ENCODE measurements around the gene ADM.

The ADM gene

GRCh38 chr11:10326012-10326964 is 21.4 kb downstream of the ADM start:
- no peak overlapping the region for H3K27ac ChIP-seq (ENCODE audit: low read length)
- peaks cover 13% of the 10 kb centered on the region for H3K4me1 ChIP-seq (ENCODE audit: insufficient read depth, low read length)
- H3K36me3 ChIP-seq (ENCODE audit: insufficient read depth, low read depth, low read length): no peaks in the 10 kb centered on the region
- H3K9me3 ChIP-seq (ENCODE audit: insufficient read depth, low read depth, low read length): no peaks in the 10 kb centered on the region
- H3K4me3 ChIP-seq (ENCODE audit: low read length): no peak overlapping the region
- H3K27me3 ChIP-seq (ENCODE audit: insufficient read depth, low read length): no peaks in the 10 kb centered on the region
- H3K9ac ChIP-seq (ENCODE audit: low read depth, low read length): no peak overlapping the region

GRCh38 chr11:10327254-10327653 is 22.4 kb downstream of the ADM start:
- Histone ChIP-seq H3K9me3 (ENCODE audit: insufficient read depth, low read depth, low read length) (no peaks in the 10 kb centered on the region), H3K4me1 (ENCODE audit: insufficient read depth, low read length) (peaks cover 13% of the 10 kb centered on the region), H3K36me3 (ENCODE audit: insufficient read depth, low read depth, low read length) (no peaks in the 10 kb centered on the region), H3K4me3 (ENCODE audit: low read length) (no peak overlapping the region), H3K27ac (ENCODE audit: low read length) (no peak overlapping the region), H3K27me3 (ENCODE audit: insufficient read depth, low read length) (no peaks in the 10 kb centered on the region), H3K9ac (ENCODE audit: low read depth, low read length) (no peak overlapping the region)

GRCh38 chr11:10328314-10329098 is 23.6 kb downstream of the ADM start:
- Histone ChIP-seq H3K4me1 (ENCODE audit: insufficient read depth, low read length) (peaks cover 4% of the 10 kb centered on the region; the same call in 1 of the 2 replicates), H3K9ac (ENCODE audit: low read depth, low read length) (no peak overlapping the region), H3K27ac (ENCODE audit: low read length) (no peak overlapping the region), H3K27me3 (ENCODE audit: insufficient read depth, low read length) (no peaks in the 10 kb centered on the region), H3K36me3 (ENCODE audit: insufficient read depth, low read depth, low read length) (no peaks in the 10 kb centered on the region), H3K9me3 (ENCODE audit: insufficient read depth, low read depth, low read length) (no peaks in the 10 kb centered on the region), H3K4me3 (ENCODE audit: low read length) (no peak overlapping the region)

DNA sequence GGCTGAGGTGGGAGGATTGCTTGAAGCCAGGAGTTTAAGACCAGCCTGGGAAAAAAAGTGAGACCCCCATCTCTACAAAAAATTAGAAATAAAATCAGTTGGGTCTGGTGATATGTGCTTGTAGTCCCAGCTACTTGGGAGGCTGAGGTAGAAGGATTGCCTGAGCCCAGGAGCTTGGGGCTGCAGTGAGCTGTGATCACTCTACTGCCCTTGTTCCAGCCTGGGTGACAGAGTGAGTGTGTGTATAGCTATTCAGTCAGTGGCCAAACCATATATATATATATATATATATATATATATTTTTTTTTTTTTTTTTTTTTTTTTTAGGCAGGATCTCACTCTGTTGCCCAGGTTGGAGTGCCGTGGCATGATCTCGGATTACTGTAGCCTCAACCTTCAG is 24.5 kb downstream of the ADM start:
- H3K36me3 ChIP-seq (ENCODE audit: insufficient read depth, low read depth, low read length): no peaks in the 10 kb centered on the region
- no peaks in the 10 kb centered on the region for H3K27me3 ChIP-seq (ENCODE audit: insufficient read depth, low read length)
- no peaks in the 10 kb centered on the region for H3K9me3 ChIP-seq (ENCODE audit: insufficient read depth, low read depth, low read length)
- no peak overlapping the region for H3K9ac ChIP-seq (ENCODE audit: low read depth, low read length)
- H3K4me3 ChIP-seq (ENCODE audit: low read length): no peak overlapping the region
- H3K27ac ChIP-seq (ENCODE audit: low read length): no peak overlapping the region
- no peaks in the 10 kb centered on the region for H3K4me1 ChIP-seq (ENCODE audit: insufficient read depth, low read length)

GRCh38 chr11:10329935-10330334 is 25.1 kb downstream of the ADM start:
- H3K27me3 ChIP-seq (ENCODE audit: insufficient read depth, low read length): no peaks in the 10 kb centered on the region
- H3K4me1 ChIP-seq (ENCODE audit: insufficient read depth, low read length): no peaks in the 10 kb centered on the region
- no peaks in the 10 kb centered on the region for H3K9me3 ChIP-seq (ENCODE audit: insufficient read depth, low read depth, low read length)
- no peak overlapping the region for H3K27ac ChIP-seq (ENCODE audit: low read length)
- no peak overlapping the region for H3K9ac ChIP-seq (ENCODE audit: low read depth, low read length)
- H3K4me3 ChIP-seq (ENCODE audit: low read length): no peak overlapping the region
- H3K36me3 ChIP-seq (ENCODE audit: insufficient read depth, low read depth, low read length): no peaks in the 10 kb centered on the region

DNA sequence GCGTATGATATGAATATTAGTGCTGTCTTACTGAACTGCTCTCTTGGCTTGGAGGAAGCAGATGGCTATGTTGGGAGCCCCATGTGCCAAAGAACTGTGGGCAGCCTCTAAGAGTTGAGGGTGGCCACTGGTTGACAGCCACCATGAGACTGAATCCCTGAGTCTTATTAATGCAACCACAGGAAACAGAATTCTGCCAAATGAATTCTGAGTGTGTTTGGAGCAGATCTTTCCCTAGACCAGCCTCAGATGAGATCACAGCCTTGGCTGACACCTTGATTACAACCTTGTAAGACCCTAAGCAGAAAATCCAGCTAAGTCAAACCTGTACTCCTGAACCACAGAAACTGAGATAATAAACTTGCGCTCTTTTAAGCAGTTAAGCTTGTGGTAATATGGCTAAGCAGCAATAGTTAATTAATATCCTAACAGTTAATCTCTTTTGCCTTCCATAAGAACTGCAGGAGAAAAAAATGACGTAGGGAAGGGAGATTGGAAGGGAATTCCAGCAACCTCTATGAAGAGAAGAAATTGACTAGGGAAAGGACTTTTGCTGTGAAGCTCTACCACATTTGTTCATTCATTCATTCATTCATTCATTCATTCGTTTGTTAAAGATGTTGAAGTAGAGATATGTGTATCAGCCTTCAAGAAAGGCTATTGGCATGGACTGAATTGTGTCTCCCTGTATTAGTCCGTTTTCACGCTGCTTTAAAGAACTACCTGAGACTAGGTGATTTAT is 26.8 kb downstream of the ADM start:
- Histone ChIP-seq H3K4me1 (ENCODE audit: insufficient read depth, low read length) (no peaks in the 10 kb centered on the region), H3K27ac (ENCODE audit: low read length) (no peak overlapping the region), H3K4me3 (ENCODE audit: low read length) (no peak overlapping the region), H3K36me3 (ENCODE audit: insufficient read depth, low read depth, low read length) (no peaks in the 10 kb centered on the region), H3K9ac (ENCODE audit: low read depth, low read length) (no peak overlapping the region), H3K27me3 (ENCODE audit: insufficient read depth, low read length) (no peaks in the 10 kb centered on the region), H3K9me3 (ENCODE audit: insufficient read depth, low read depth, low read length) (no peaks in the 10 kb centered on the region)

DNA sequence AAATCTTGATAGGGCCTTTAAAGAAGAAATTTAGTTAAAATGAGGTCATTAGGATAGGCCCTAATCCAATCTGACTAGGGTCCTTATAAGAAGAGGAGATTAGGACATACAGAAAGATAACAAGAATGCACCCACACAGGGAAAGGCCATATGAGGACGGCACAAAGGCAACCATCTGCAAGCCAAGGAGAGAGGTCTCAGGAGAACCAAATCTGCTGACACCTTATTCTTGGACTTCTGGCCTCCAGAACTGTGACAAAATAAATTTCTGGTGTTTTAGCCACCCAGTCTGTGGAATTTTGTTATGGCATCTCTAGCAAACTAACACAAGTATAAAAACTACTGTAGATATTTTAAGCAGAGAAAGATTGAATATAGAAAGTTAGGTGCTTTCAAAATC is 28.6 kb downstream of the ADM start:
- no peaks in the 10 kb centered on the region for H3K9me3 ChIP-seq (ENCODE audit: insufficient read depth, low read depth, low read length)
- no peak overlapping the region for H3K9ac ChIP-seq (ENCODE audit: low read depth, low read length)
- H3K27me3 ChIP-seq (ENCODE audit: insufficient read depth, low read length): no peaks in the 10 kb centered on the region
- H3K4me3 ChIP-seq (ENCODE audit: low read length): no peak overlapping the region
- no peaks in the 10 kb centered on the region for H3K4me1 ChIP-seq (ENCODE audit: insufficient read depth, low read length)
- no peaks in the 10 kb centered on the region for H3K36me3 ChIP-seq (ENCODE audit: insufficient read depth, low read depth, low read length)
- no peak overlapping the region for H3K27ac ChIP-seq (ENCODE audit: low read length)

GRCh38 chr11:10338287-10338686 is 33.4 kb downstream of the ADM start:
- no peak overlapping the region for H3K27ac ChIP-seq (ENCODE audit: low read length)
- no peaks in the 10 kb centered on the region for H3K36me3 ChIP-seq (ENCODE audit: insufficient read depth, low read depth, low read length)
- no peaks in the 10 kb centered on the region for H3K4me1 ChIP-seq (ENCODE audit: insufficient read depth, low read length)
- H3K27me3 ChIP-seq (ENCODE audit: insufficient read depth, low read length): no peaks in the 10 kb centered on the region
- H3K9me3 ChIP-seq (ENCODE audit: insufficient read depth, low read depth, low read length): no peaks in the 10 kb centered on the region
- H3K9ac ChIP-seq (ENCODE audit: low read depth, low read length): no peak overlapping the region
- H3K4me3 ChIP-seq (ENCODE audit: low read length): no peak overlapping the region

GRCh38 chr11:10348650-10349280 is 43.9 kb downstream of the ADM start:
- H3K27ac ChIP-seq (ENCODE audit: low read length): no peak overlapping the region
- H3K4me1 ChIP-seq (ENCODE audit: insufficient read depth, low read length): peaks cover 28% of the 10 kb centered on the region
- H3K36me3 ChIP-seq (ENCODE audit: insufficient read depth, low read depth, low read length): no peaks in the 10 kb centered on the region
- no peaks in the 10 kb centered on the region for H3K9me3 ChIP-seq (ENCODE audit: insufficient read depth, low read depth, low read length)
- no peak overlapping the region for H3K4me3 ChIP-seq (ENCODE audit: low read length)
- H3K27me3 ChIP-seq (ENCODE audit: insufficient read depth, low read length): no peaks in the 10 kb centered on the region
- H3K9ac ChIP-seq (ENCODE audit: low read depth, low read length): no peak overlapping the region

DNA sequence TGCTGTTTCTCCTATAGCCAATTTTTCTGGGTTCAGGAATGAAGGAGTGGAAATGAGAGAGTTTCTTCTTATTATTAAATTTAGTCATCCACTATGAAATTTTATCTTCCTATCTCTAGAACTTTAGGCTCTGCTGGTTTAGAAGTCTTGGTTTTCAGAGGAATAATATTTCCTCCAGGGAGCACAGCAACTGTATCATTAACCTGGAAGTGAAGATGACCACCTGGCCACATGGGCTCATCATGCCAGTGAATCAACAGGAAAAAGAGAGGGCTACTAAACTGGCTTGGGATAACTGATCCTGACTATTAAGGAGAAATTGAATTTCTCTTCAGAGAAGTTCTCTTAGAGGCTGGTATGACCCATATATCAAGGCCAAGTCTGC is 44.4 kb downstream of the ADM start:
- H3K9me3 ChIP-seq (ENCODE audit: insufficient read depth, low read depth, low read length): no peaks in the 10 kb centered on the region
- no peaks in the 10 kb centered on the region for H3K27me3 ChIP-seq (ENCODE audit: insufficient read depth, low read length)
- H3K4me1 ChIP-seq (ENCODE audit: insufficient read depth, low read length): peaks cover 28% of the 10 kb centered on the region
- peak overlapping the region; percentile 29 for H3K27ac ChIP-seq (ENCODE audit: low read length)
- H3K9ac ChIP-seq (ENCODE audit: low read depth, low read length): peak overlapping the region; percentile 3; the same call in 1 of the 2 replicates
- no peaks in the 10 kb centered on the region for H3K36me3 ChIP-seq (ENCODE audit: insufficient read depth, low read depth, low read length)
- H3K4me3 ChIP-seq (ENCODE audit: low read length): no peak overlapping the region

GRCh38 chr11:10349806-10350205 is 44.9 kb downstream of the ADM start:
- Histone ChIP-seq H3K4me3 (ENCODE audit: low read length) (no peak overlapping the region), H3K27ac (ENCODE audit: low read length) (peak overlapping the region; percentile 29), H3K4me1 (ENCODE audit: insufficient read depth, low read length) (peaks cover 28% of the 10 kb centered on the region), H3K27me3 (ENCODE audit: insufficient read depth, low read length) (no peaks in the 10 kb centered on the region; the same call in 1 of the 2 replicates), H3K36me3 (ENCODE audit: insufficient read depth, low read depth, low read length) (no peaks in the 10 kb centered on the region), H3K9me3 (ENCODE audit: insufficient read depth, low read depth, low read length) (no peaks in the 10 kb centered on the region), H3K9ac (ENCODE audit: low read depth, low read length) (peak overlapping the region; percentile 3; the same call in 1 of the 2 replicates)
